ENCODE measurements around the gene CENPV. TPM values are rescaled to one million over a fixed set of nuclear protein-coding genes. Genes with fewer than 3 reads are reported as not detected.
"Not testable (repeated sequence)": the region's sequence is repeated elsewhere in the genome, so short reads cannot be mapped to it uniquely, and the experiment has no call there.

Gene CENPV
- total RNA-seq, 1 donor from 2014 or later, result 13.2 TPM

- Mint-ChIP-seq H3K27ac (ENCODE audit: unreplicated experiment) (no peak overlapping the region), H3K36me3 (ENCODE audit: unreplicated experiment) (peaks cover 12% of the 10 kb centered on the region), H3K4me1 (ENCODE audit: unreplicated experiment) (no peaks in the 10 kb centered on the region), H3K9me3 (ENCODE audit: unreplicated experiment) (no peaks in the 10 kb centered on the region), H3K27me3 (ENCODE audit: unreplicated experiment) (no peaks in the 10 kb centered on the region), H3K4me3 (ENCODE audit: unreplicated experiment) (no peak overlapping the region)
- no peak for DNase-seq (ENCODE audit: extremely low spot score, unreplicated experiment)
- TF ChIP-seq CTCF (IDR thresholded peaks at IDR 0.05), result no peak
These were observed 39.9 kb downstream of the CENPV start for GRCh38 chr17:16313139-16314090.

- DNase-seq (ENCODE audit: extremely low spot score, unreplicated experiment); H3K27me3 Mint-ChIP-seq (ENCODE audit: unreplicated experiment); H3K27ac Mint-ChIP-seq (ENCODE audit: unreplicated experiment); H3K9me3 Mint-ChIP-seq (ENCODE audit: unreplicated experiment); H3K4me1 Mint-ChIP-seq (ENCODE audit: unreplicated experiment); H3K4me3 Mint-ChIP-seq (ENCODE audit: unreplicated experiment): not testable (repeated sequence)
- H3K36me3 Mint-ChIP-seq (ENCODE audit: unreplicated experiment), result peaks cover 12% of the 10 kb centered on the region
These were observed 41.2 kb downstream of the CENPV start for GRCh38 chr17:16312061-16312460.

GRCh38 chr17:16306211-16306610, 47.1 kb downstream of the CENPV start:
- no peaks in the 10 kb centered on the region for H3K9me3 Mint-ChIP-seq (ENCODE audit: unreplicated experiment)
- DNase-seq (ENCODE audit: extremely low spot score, unreplicated experiment), result no peak
- no peak overlapping the region for H3K4me3 Mint-ChIP-seq (ENCODE audit: unreplicated experiment)
- no peak for TF ChIP-seq CTCF (IDR thresholded peaks at IDR 0.05)
- no peaks in the 10 kb centered on the region for H3K27me3 Mint-ChIP-seq (ENCODE audit: unreplicated experiment)
- H3K4me1 Mint-ChIP-seq (ENCODE audit: unreplicated experiment), result no peaks in the 10 kb centered on the region
- peaks cover 14% of the 10 kb centered on the region for H3K36me3 Mint-ChIP-seq (ENCODE audit: unreplicated experiment)
- no peak overlapping the region for H3K27ac Mint-ChIP-seq (ENCODE audit: unreplicated experiment)

GRCh38 chr17:16304830-16305229, 48.4 kb downstream of the CENPV start:
- Mint-ChIP-seq H3K36me3 (ENCODE audit: unreplicated experiment) (peaks cover 14% of the 10 kb centered on the region), H3K27ac (ENCODE audit: unreplicated experiment) (no peak overlapping the region), H3K27me3 (ENCODE audit: unreplicated experiment) (no peaks in the 10 kb centered on the region), H3K4me3 (ENCODE audit: unreplicated experiment) (no peak overlapping the region), H3K4me1 (ENCODE audit: unreplicated experiment) (no peaks in the 10 kb centered on the region), H3K9me3 (ENCODE audit: unreplicated experiment) (no peaks in the 10 kb centered on the region)
- DNase-seq (ENCODE audit: extremely low spot score, unreplicated experiment), result no peak
- peak; percentile 62 for TF ChIP-seq CTCF (IDR thresholded peaks at IDR 0.05)

- TF ChIP-seq CTCF (IDR thresholded peaks at IDR 0.05), result no peak
- peaks cover 14% of the 10 kb centered on the region for H3K36me3 Mint-ChIP-seq (ENCODE audit: unreplicated experiment)
- H3K27me3 Mint-ChIP-seq (ENCODE audit: unreplicated experiment), result no peaks in the 10 kb centered on the region
- no peak overlapping the region for H3K4me3 Mint-ChIP-seq (ENCODE audit: unreplicated experiment)
- H3K27ac Mint-ChIP-seq (ENCODE audit: unreplicated experiment), result no peak overlapping the region
- no peaks in the 10 kb centered on the region for H3K9me3 Mint-ChIP-seq (ENCODE audit: unreplicated experiment)
- no peaks in the 10 kb centered on the region for H3K4me1 Mint-ChIP-seq (ENCODE audit: unreplicated experiment)
- no peak for DNase-seq (ENCODE audit: extremely low spot score, unreplicated experiment)
These were observed 50.4 kb downstream of the CENPV start for GRCh38 chr17:16302856-16303255.
